Measurements from ENCODE around the gene COX7A1. TPM values are rescaled to one million over a fixed set of nuclear protein-coding genes. Genes with fewer than 3 reads are reported as not detected.

Gene COX7A1
- total RNA-seq, 3 donors from 2014 or later, result 20.8 to 69.3 (median 29.5) TPM

DNA sequence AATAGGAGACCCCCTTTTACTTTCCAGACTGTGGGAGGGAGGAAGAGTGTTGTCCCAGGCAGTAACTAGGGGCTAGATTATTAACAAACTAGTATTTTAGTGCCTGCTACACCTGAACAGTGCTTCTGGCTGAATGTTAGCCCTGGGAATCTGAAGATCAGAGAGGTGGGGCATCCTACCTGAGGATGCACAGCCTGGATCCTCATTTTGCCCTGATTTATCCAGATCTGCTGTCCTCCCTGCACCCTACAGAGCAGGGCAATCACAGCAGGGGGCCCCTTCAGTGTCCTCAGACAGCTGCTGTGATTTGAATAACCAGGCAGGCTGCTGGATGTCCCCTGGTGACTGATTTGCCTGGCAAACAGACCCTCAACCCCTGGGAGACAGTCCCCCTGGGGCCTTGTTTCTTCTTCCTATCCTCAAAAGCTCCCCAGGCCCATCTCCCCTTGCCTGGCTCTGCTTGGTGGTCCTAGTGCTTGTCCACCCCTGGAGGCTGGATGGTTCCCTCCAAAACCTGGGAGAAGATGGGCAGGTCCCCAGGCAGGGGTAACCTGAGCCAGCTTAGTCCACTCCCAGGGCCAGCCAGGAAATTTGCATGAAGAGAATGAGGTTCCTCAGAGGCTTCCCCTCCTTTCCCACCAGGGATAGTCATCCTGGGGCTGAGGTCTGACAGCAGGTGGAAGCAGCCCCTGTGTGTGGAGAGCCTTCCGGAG lies 41.6 kb downstream of the COX7A1 start, which contains the start of gene OVOL3:
OVOL3 (plus strand) TSS at position 657 of the 713 bp plus-strand sequence. CDS start 60 bp downstream, outside the sequence.
- no peak for DNase-seq (ENCODE audit: low spot score in 2 of 2)
- H3K4me3 ChIP-seq, result no peak within 1 kb of the TSS
- H3K4me1 ChIP-seq, result peaks cover 0 to 4% of the 10 kb centered on the region in 2 donors
- H3K9me3 ChIP-seq, result no peaks in the 10 kb centered on the region
- no peaks in the 10 kb centered on the region for H3K27me3 ChIP-seq
- no peak within 1 kb of the TSS for H3K27ac ChIP-seq
- TF ChIP-seq POLR2A (IDR thresholded peaks at IDR 0.05) (no peak), CTCF (IDR thresholded peaks at IDR 0.05) (no peak), POLR2AphosphoS5 (IDR thresholded peaks at IDR 0.05) (no peak)
- intact Hi-C loops (cut with DNase I; ENCODE audit: low total_unique reads), result no loop called here
- no peaks in the 10 kb centered on the region for H3K36me3 ChIP-seq

- Histone ChIP-seq H3K27ac (no peak overlapping the region), H3K27me3 (no peaks in the 10 kb centered on the region), H3K4me3 (no peak overlapping the region), H3K4me1 (peaks cover 0 to 4% of the 10 kb centered on the region in 2 donors), H3K36me3 (no peaks in the 10 kb centered on the region), H3K9me3 (no peaks in the 10 kb centered on the region)
- no peak for DNase-seq (ENCODE audit: low spot score in 2 of 2)
- TF ChIP-seq POLR2AphosphoS5 (IDR thresholded peaks at IDR 0.05) (no peak), CTCF (IDR thresholded peaks at IDR 0.05) (no peak), POLR2A (IDR thresholded peaks at IDR 0.05) (no peak)
- intact Hi-C loops (cut with DNase I; ENCODE audit: low total_unique reads), result no loop called here
These were observed 43.6 kb downstream of the COX7A1 start for GRCh38 chr19:36108684-36109083.

DNA sequence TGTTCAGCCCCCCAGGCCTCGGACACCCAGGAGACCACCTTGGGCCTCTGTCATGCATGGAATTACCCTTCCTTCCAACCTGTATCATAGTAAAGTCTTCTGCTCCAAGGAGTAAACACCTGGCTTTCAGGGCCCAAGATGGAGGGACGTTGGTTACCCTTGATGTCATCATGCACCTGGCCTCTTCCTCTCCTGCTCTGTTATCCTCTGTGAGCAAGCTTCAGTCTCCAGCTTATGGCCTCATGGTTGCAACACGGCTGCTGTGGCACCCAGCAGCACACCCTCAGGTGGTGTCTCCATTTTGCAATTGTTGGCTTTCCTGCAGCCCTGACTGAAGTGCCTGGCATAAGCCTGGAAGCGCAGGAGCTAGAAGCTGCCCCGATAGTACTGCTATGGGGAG lies 45.3 kb downstream of the COX7A1 start:
- DNase-seq (ENCODE audit: low spot score in 2 of 2), result no peak
- Histone ChIP-seq H3K4me1 (no peaks in the 10 kb centered on the region), H3K9me3 (no peaks in the 10 kb centered on the region), H3K4me3 (no peak overlapping the region), H3K36me3 (no peaks in the 10 kb centered on the region), H3K27me3 (no peaks in the 10 kb centered on the region), H3K27ac (no peak overlapping the region)
- intact Hi-C loops (cut with DNase I; ENCODE audit: low total_unique reads), result no loop called here
- TF ChIP-seq POLR2A (IDR thresholded peaks at IDR 0.05) (no peak), CTCF (IDR thresholded peaks at IDR 0.05) (no peak), POLR2AphosphoS5 (IDR thresholded peaks at IDR 0.05) (no peak)

DNA sequence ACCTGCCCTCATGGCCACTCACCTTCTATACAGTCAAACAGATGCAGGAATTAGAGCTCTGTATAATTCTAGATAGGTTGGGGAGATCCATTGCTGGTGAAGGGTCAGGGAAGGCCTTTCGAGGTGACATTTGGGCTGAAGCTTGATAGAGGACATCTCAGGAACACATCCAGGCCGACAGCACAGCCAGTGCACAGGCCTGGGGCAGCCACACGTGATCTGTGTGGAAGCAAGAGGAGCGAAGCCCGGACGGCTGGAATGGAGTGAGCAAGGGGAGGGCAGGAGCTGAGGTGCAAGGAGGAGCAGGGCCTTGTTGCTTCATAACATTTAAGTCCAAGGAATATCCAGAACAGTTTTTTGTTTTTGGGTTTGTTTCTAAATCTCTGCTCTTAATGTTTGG lies 45.8 kb downstream of the COX7A1 start:
- no peak for DNase-seq (ENCODE audit: low spot score in 2 of 2)
- H3K4me1 ChIP-seq, result no peaks in the 10 kb centered on the region
- intact Hi-C loops (cut with DNase I; ENCODE audit: low total_unique reads), result no loop called here
- no peaks in the 10 kb centered on the region for H3K36me3 ChIP-seq
- no peaks in the 10 kb centered on the region for H3K9me3 ChIP-seq
- no peak overlapping the region for H3K4me3 ChIP-seq
- TF ChIP-seq CTCF (IDR thresholded peaks at IDR 0.05) (no peak), POLR2A (IDR thresholded peaks at IDR 0.05) (no peak), POLR2AphosphoS5 (IDR thresholded peaks at IDR 0.05) (no peak)
- H3K27me3 ChIP-seq, result no peaks in the 10 kb centered on the region
- no peak overlapping the region for H3K27ac ChIP-seq

DNA sequence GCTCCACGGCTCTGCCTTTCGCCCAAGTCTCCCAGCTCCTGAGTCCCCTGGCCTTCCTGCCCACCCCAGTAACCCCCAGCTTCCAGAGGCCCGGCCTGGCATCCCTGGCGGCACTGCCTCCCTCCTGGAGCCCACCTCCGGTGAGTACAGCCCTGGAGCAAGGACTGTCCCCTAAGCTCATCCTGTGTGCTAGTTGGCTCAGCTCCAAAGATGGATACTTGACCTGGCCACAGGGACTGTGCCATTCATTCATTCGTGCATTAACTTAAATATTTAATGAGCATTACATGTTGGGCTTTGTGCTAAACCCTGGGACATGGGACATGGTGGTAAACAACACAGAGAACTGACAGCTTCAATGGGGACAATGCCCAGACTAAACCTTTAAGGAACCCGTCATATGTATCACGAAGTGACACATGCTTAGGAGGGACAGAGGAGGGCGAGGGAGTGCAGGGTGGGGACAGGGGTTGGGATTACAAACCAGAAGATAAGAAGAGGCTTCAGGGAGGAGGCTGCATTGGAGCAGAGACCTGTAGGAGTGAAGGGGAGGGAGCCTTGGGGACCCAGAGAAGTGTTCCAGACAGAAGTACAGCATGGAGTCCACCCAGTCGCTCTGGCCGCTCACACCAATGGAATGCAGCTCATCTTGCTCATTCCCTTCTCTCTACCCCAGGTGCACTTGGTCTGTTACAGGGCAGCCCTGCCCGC lies 48.2 kb downstream of the COX7A1 start:
- Histone ChIP-seq H3K27ac (no peak overlapping the region), H3K27me3 (no peaks in the 10 kb centered on the region), H3K36me3 (no peaks in the 10 kb centered on the region), H3K9me3 (no peaks in the 10 kb centered on the region), H3K4me3 (no peak overlapping the region), H3K4me1 (no peaks in the 10 kb centered on the region)
- intact Hi-C loops (cut with DNase I; ENCODE audit: low total_unique reads), result no loop called here
- DNase-seq (ENCODE audit: low spot score in 2 of 2), result no peak
- TF ChIP-seq CTCF (IDR thresholded peaks at IDR 0.05) (no peak), POLR2AphosphoS5 (IDR thresholded peaks at IDR 0.05) (no peak), POLR2A (IDR thresholded peaks at IDR 0.05) (no peak)
